Right lobe of liver (tissue), 4 donors: ENCODE results near the gene EYA2.

ENCODE experiments used
- CTCF ChIP-seq, 4 donors: fragments of 200-600 bp in 3 of 4; fragments of 450-650 bp in 1 of 4; IDR thresholded peaks; one replicate each; pipeline versions ENCODE4 v1.5.1 to v1.8.0; 2016 to 2022; ENCODE audit warnings: antibody characterized with exemption in 4 of 4, mild to moderate bottlenecking in 2 of 4
- POLR2A ChIP-seq: fragments of 450-650 bp; IDR thresholded peaks from one replicate; pipeline ENCODE4 v1.6.1; 2017; ENCODE audit warnings: antibody characterized with exemption, mild to moderate bottlenecking
- donor health status: DM: no; HTN: no; CAD: no.
- donor health status: DM: no; HTN: no; CAD: no.
- donor health status: DM: no; HTN: yes; CAD: no.

- TF ChIP-seq CTCF (IDR thresholded peaks at IDR 0.05) (no peak), POLR2A (no peak)
Observed at GRCh38 chr20:46939031-46939965, 44.7 kb downstream of the EYA2 start.
